HG03175 (cell line): ENCODE data around the gene RNLS.

ENCODE experiments used
- ATAC-seq: cut with Tn5 transposase; IDR thresholded peaks from one replicate; pipeline ENCODE4 v1.9.1; 2021; ENCODE audit warnings: mild to moderate bottlenecking, moderate library complexity; ENCODE audit not compliant: unreplicated experiment

The RNLS gene

GRCh38 chr10:88482220-88482619 lies 100.9 kb downstream of the RNLS start:
- ATAC-seq = no peak

GRCh38 chr10:88478256-88478655 lies 104.9 kb downstream of the RNLS start:
- ATAC-seq = no peak

- ATAC-seq = no peak
Measured at GRCh38 chr10:88477343-88478085, 105.6 kb downstream of the RNLS start.

- no peak for ATAC-seq
Measured at GRCh38 chr10:88474884-88475844, 108.0 kb downstream of the RNLS start.

GRCh38 chr10:88473989-88474883 lies 108.9 kb downstream of the RNLS start:
- no peak for ATAC-seq

GRCh38 chr10:88472540-88472939 lies 110.6 kb downstream of the RNLS start:
- ATAC-seq = no peak

GRCh38 chr10:88471899-88472298 lies 111.2 kb downstream of the RNLS start:
- ATAC-seq = no peak

- ATAC-seq = no peak
Measured at GRCh38 chr10:88467835-88468485, 115.2 kb downstream of the RNLS start.

- ATAC-seq = no peak
Measured at GRCh38 chr10:88466786-88467185, 116.3 kb downstream of the RNLS start.

- no peak for ATAC-seq
Measured at GRCh38 chr10:88465765-88466164, 117.4 kb downstream of the RNLS start.

GRCh38 chr10:88463811-88464210 lies 119.3 kb downstream of the RNLS start:
- no peak for ATAC-seq

- ATAC-seq = no peak
Measured at GRCh38 chr10:88461426-88461825, 121.7 kb downstream of the RNLS start.

- no peak for ATAC-seq
Measured at GRCh38 chr10:88459530-88459929, 123.6 kb downstream of the RNLS start.

GRCh38 chr10:88458209-88458608 lies 124.9 kb downstream of the RNLS start:
- no peak for ATAC-seq

GRCh38 chr10:88457660-88458059 lies 125.5 kb downstream of the RNLS start:
- no peak for ATAC-seq

GRCh38 chr10:88456730-88457129 lies 126.4 kb downstream of the RNLS start:
- no peak for ATAC-seq

- ATAC-seq = no peak
Measured at GRCh38 chr10:88455831-88456230, 127.3 kb downstream of the RNLS start.

GRCh38 chr10:88450201-88450600 lies 132.9 kb downstream of the RNLS start:
- no peak for ATAC-seq

GRCh38 chr10:88442716-88443115 lies 140.4 kb downstream of the RNLS start:
- ATAC-seq = no peak

GRCh38 chr10:88440541-88440940 lies 142.6 kb downstream of the RNLS start:
- no peak for ATAC-seq
